ENCODE results near the gene ZBTB32. TPM values are rescaled to one million over a fixed set of nuclear protein-coding genes. Genes with fewer than 3 reads are reported as not detected.
A peak's percentile ranks its signal among the peaks of the same experiment; 100 is the strongest.

Gene ZBTB32
- total RNA-seq, 1 donor from 2014 or later = not detected

GRCh38 chr19:35695895-35696422, 8.4 kb upstream of the ZBTB32 start:
- DNase-seq (ENCODE audit: low spot score) = no peak

- no peak for DNase-seq (ENCODE audit: low spot score)
Observed at GRCh38 chr19:35696835-35697234, 7.5 kb upstream of the ZBTB32 start.

GRCh38 chr19:35702223-35703012, 1.9 kb upstream of the ZBTB32 start:
- peak; percentile 99 for DNase-seq (ENCODE audit: low spot score)

GRCh38 chr19:35703343-35703742, 1.0 kb upstream of the ZBTB32 start:
- DNase-seq (ENCODE audit: low spot score) = no peak

- DNase-seq (ENCODE audit: low spot score) = no peak
Observed at GRCh38 chr19:35708391-35708790, 4.0 kb downstream of the ZBTB32 start.

GRCh38 chr19:35710784-35711723, 6.7 kb downstream of the ZBTB32 start:
- no peak for DNase-seq (ENCODE audit: low spot score)

- DNase-seq (ENCODE audit: low spot score) = no peak
Observed at GRCh38 chr19:35712567-35713505, 8.5 kb downstream of the ZBTB32 start.

- no peak for DNase-seq (ENCODE audit: low spot score)
Observed at GRCh38 chr19:35713506-35713850, 9.1 kb downstream of the ZBTB32 start.

- DNase-seq (ENCODE audit: low spot score) = no peak
Observed at GRCh38 chr19:35713904-35714495, 9.6 kb downstream of the ZBTB32 start.

GRCh38 chr19:35714601-35715354, 10.4 kb downstream of the ZBTB32 start:
- no peak for DNase-seq (ENCODE audit: low spot score)

- no peak for DNase-seq (ENCODE audit: low spot score)
Observed at GRCh38 chr19:35715355-35715809, 11.0 kb downstream of the ZBTB32 start.

GRCh38 chr19:35715981-35716800, 11.8 kb downstream of the ZBTB32 start:
- DNase-seq (ENCODE audit: low spot score) = peak; percentile 59

GRCh38 chr19:35716801-35717664, 12.7 kb downstream of the ZBTB32 start:
- peak; percentile 98 for DNase-seq (ENCODE audit: low spot score)

- no peak for DNase-seq (ENCODE audit: low spot score)
Observed at GRCh38 chr19:35717665-35718344, 13.4 kb downstream of the ZBTB32 start, which contains the start of gene KMT2B. KMT2B (plus strand) TSS chr19:35718003; CDS start chr19:35718019, 16 bp downstream.

GRCh38 chr19:35718345-35719041, 14.1 kb downstream of the ZBTB32 start:
- DNase-seq (ENCODE audit: low spot score) = peak; percentile 26

GRCh38 chr19:35719402-35720162, 15.2 kb downstream of the ZBTB32 start:
- no peak for DNase-seq (ENCODE audit: low spot score)

All from umbilical cord (tissue), 2 donors.